Activated naive CD4-positive, alpha-beta T cell (primary cell): ENCODE data around the gene IFI27.
A peak's percentile ranks its signal among the peaks of the same experiment; 100 is the strongest.
"Not testable (repeated sequence)": the region's sequence is repeated elsewhere in the genome, so short reads cannot be mapped to it uniquely, and the experiment has no call there.

Source experiments
- DNase-seq, 4 experiments: peaks; one replicate each; lab custom pipeline; 2025; lab: John Stamatoyannopoulos, UW

IFI27 gene

GRCh38 chr14:94110552-94111181 is at the start of gene IFI27:
TSS of gene IFI27 (plus strand) at chr14:94110736.
- no peak for DNase-seq

DNA sequence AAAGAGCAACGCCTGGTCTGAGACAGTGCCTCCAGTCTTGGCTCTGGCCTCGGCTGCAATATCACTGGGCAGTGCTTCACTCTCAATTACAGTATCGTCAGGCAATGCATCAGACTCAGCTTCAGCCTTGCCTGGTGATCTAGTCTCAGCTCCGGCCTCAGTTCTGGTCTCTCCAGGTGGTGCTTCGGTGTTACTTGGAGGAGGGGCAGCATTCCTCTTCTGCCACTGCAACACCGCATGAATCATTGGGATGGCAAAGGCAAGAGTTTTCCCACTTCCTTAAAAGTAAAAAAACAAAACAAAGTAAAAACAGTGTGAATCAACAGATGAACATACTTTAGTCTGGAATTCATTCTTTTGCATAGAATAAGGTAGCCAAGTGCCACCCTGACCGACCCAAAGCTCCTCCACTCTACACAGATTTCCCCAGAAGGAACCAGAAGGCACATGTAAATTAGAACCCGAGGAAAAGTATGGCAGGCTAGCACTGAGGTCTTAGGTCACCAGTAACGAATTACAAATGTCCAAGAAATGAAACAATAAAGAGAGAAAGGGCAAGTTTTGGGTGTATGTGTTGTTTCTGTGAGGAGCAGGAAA is 48.1 kb upstream of the IFI27 start:
- no peak for DNase-seq

GRCh38 chr14:94066089-94066676 is 44.4 kb upstream of the IFI27 start:
- DNase-seq: no peak

DNA sequence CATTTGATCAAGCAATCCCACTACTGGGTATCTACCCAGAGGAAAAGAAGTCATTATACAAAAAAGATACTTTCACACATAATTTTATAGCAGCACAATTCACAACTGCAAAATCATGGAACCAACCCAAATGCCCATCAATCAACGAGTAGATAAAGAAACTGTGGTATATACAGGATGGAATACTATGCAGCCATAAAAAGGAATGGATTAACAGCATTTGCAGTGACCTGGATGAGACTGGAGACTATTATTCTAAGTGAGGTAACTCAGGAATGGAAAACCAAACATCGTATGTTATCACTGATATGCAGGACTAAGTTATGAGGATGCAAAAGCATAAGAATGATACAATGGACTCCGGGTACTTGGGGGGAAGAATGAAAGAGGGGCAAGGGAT is 38.5 kb upstream of the IFI27 start:
- DNase-seq: not testable (repeated sequence)

GRCh38 chr14:94074534-94074933 is 36.0 kb upstream of the IFI27 start:
- no peak for DNase-seq

- DNase-seq: no peak
Measured at GRCh38 chr14:94075008-94075407, 35.5 kb upstream of the IFI27 start.

- no peak for DNase-seq
Measured at GRCh38 chr14:94077111-94077821, 33.3 kb upstream of the IFI27 start.

- no peak for DNase-seq
Measured at GRCh38 chr14:94077823-94078222, 32.7 kb upstream of the IFI27 start.

DNA sequence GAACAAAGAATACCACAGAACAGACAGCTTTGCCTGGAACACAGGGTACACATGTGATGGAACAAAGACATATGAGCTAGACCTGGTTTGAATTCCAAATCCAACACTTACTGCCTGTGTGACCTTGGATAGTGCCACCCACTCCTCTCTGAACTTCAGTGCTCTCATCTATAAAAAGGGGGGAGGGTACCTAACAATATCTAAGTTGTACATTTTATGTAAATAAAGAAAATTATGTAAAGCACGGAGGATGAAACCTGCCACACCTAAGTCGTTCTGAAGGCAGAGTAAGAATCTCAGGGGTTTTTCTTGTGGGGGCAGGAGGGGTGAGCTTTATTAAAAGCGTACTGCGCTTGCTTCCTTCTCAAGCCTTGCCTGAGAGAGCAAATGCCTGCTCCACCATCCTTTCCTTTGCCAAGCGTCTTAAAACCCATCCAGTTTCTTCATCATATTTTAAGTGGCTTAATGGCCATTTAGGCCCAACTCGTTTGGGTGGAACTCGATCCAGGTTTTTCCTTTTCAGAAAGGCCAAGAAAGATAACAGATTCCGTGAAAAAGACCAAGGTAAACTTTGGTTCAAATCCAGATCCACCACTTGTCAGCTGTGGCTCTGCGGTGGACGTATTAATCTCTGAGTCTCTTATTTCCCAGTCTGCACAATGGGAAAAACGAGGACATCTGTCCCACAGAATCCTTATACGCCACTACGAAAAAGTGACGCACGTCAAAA is 30.5 kb upstream of the IFI27 start:
- no peak for DNase-seq

- peak; percentile 88 to 95 (median 92) for DNase-seq
Measured at GRCh38 chr14:94080621-94081385, 29.7 kb upstream of the IFI27 start, which contains the start of the genes DDX24 and IFI27L1. TSS of gene DDX24 (minus strand) at chr14:94081202. CDS start at chr14:94079742, 1,460 bp downstream. TSS of gene IFI27L1 (plus strand) at chr14:94081310. CDS start at chr14:94096938, 15,628 bp downstream.

- DNase-seq: no peak
Measured at GRCh38 chr14:94081386-94081820, 29.1 kb upstream of the IFI27 start.

- no peak for DNase-seq
Measured at GRCh38 chr14:94087891-94088290, 22.6 kb upstream of the IFI27 start.

DNA sequence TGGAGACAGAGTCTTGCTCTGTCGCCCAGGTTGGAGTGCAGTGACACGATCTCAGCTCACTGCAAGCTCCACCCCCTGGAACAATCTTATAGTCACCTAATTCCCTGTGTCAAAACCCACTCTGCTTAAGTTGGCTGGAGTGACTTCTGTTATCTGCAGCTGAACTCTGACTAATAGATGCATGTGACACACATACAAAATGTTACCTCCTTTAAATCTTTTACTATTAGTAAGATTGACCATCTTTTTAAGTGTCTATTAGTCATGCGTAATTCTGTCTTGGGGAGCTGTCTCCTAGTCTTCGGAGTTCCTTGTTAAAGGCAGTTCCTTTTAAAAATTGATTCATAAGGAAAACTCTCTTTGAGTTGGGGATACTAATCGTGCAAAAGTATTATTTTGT is 22.0 kb upstream of the IFI27 start:
- no peak for DNase-seq

DNA sequence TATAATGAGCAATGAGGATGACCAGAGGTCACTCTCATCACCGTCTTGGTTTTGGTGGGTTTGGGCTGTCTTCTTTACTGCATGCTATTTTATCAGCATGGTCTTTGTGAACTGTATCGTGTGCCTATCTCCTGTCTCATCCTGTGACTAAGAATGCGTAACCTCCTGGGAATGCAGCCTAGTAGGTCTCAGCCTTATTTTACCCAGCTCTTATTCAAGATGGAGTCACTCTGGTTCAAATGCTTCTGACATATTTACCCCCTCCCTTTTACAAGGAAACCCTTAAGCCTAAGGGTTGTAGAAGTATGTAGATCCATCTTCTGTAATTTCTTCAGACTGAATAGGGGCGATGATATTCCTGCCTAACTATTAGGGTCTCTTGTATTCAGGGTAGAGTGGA is 21.1 kb upstream of the IFI27 start:
- DNase-seq: no peak

DNA sequence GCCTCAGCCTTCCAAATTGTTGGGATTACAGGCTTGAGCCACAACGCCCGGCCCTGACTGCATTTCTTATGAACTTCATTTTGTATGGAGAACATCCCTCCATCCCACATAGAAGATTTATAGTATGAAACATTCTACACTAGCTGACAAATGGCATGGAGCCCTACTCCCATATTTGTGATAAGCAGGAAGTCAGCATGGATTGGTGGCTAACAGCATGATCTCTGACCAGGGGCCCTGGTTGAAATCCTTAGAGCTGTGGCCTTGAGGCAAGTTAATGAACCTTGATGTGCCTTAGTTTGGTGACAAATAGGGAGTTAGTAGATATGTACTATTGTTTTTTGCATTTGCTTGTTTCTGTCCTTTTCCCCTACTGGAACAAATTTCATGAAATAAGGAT is 17.1 kb upstream of the IFI27 start:
- DNase-seq: no peak

DNA sequence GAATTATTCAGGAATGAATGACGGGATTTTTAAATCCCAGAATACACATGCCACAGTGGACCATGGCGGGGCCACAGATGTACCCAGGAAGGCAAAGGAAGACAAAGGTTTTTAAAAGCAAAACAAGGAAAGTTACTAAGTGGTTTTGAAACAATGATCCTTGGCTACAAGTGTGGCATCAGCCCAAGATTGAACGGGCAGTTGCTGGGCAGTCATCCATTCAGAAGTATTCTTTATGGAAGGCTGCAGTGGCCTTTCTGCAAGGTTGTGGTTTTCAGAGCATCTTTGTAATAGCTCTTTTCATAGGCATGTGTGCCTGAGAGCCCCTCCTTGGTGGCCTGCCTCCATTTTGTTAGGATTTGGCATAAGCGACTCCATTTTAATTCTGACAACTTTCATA is 13.4 kb upstream of the IFI27 start:
- DNase-seq: no peak

DNA sequence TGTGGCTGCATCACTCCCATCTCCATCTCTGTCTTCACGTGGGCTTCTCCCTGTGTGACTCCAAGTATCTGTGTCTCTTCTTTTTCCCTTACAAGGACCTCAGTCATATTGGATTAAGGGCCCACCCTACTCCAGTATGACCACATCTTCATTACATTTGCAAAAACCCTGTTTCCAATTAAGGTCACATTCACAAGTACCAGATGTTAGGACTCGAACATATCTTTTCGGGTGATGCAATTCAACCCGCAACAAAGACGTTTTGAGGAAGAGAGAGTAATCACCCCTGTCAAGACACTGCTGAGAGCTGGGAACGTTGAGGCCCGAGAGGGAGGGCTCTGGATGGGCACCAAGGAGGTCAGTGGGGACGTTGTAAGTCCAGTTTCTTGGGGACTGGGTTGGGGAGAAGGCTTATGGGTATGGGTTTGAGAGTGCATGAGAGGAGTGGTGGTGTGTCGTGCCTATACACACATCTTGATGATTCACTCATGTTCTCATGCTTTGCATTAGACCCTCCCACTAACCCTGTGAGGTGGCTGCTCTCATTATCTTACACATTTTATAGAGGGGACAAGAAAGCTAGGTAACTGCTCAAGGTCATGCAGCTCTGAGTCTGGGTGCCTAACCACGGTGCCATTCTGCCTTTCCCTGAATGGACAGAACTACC is 12.1 kb upstream of the IFI27 start:
- DNase-seq: no peak

DNA sequence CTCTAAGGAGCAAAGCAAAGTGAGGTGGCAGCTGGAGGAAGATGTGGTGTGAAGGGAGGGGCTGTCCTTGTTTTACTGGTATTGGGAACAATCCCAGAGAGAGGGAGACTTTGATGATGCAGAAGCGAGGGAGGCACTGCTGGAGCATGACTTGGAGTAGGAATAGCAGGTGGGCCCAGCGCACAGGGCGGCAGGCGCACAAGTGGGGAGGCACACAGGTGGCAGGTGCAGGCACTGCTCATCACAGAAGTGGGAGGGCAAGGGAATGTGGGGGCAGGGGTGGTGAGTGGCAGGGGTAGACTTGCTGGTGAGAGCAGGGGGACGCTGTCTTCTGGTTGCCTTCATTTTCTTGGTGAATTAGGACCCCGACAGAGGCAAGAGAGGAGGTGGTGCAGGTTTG is 11.5 kb upstream of the IFI27 start:
- DNase-seq: no peak

- no peak for DNase-seq
Measured at GRCh38 chr14:94100847-94101246, 9.7 kb upstream of the IFI27 start.

- DNase-seq: no peak
Measured at GRCh38 chr14:94101748-94102147, 8.8 kb upstream of the IFI27 start.
